Keratinocyte (primary cell): ENCODE data around the gene P3H2. TPM values are rescaled to one million over a fixed set of nuclear protein-coding genes. Genes with fewer than 3 reads are reported as not detected.

Source experiments
- DNase-seq: peaks from one replicate; pipeline ENCODE4 v3.0.0-alpha.2; 2011; ENCODE audit warnings: low read depth, missing footprints, low spot score
- FAIRE-seq: peaks from 2 replicates; lab custom pipeline; 2011; peaks lifted over from hg19 to GRCh38; lab: Jason Lieb, UNC
- H2AFZ ChIP-seq: 2 replicates; pipeline ENCODE4 v1.6.0; 2012; ENCODE audit warnings: low read length, control low read depth, inconsistent platforms; ENCODE audit not compliant: control insufficient read depth
- H3K27ac ChIP-seq: 2 replicates; pipeline ENCODE4 v1.5.1; 2011; ENCODE audit warnings: low read length; ENCODE audit not compliant: control insufficient read depth, insufficient read depth
- H3K27me3 ChIP-seq: 3 replicates; pipeline ENCODE4 v1.6.0; 2011; ENCODE audit warnings: low read length; ENCODE audit not compliant: control insufficient read depth, insufficient read depth; ENCODE audit errors: extremely low read depth
- H3K36me3 ChIP-seq, 2 experiments: 2 replicates in 1 of 2; 3 replicates in 1 of 2; pipeline ENCODE4 v1.5.1; 2011; ENCODE audit warnings: low read length in 2 of 2, mild to moderate bottlenecking in 1 of 2; ENCODE audit not compliant: control insufficient read depth in 2 of 2, insufficient read depth in 2 of 2; ENCODE audit errors: extremely low read depth in 1 of 2
- H3K4me1 ChIP-seq: 3 replicates; pipeline ENCODE4 v1.5.1; 2011; ENCODE audit warnings: low read length; ENCODE audit not compliant: control insufficient read depth, insufficient read depth; ENCODE audit errors: extremely low read depth
- H3K4me2 ChIP-seq: 3 replicates; pipeline ENCODE4 v1.6.0; 2011; ENCODE audit warnings: low read depth, low read length; ENCODE audit not compliant: control insufficient read depth, insufficient read depth; ENCODE audit errors: extremely low read depth
- H3K4me3 ChIP-seq, 3 experiments: fragments of 200-600 bp in 1 of 3; sonication (generic) in 1 of 3; 2 replicates in 2 of 3; 3 replicates in 1 of 3; pipeline ENCODE4 v1.5.1; 2011 to 2016; ENCODE audit warnings: low read length in 3 of 3, mild to moderate bottlenecking in 3 of 3, control low read depth in 2 of 3, inconsistent platforms in 1 of 3, low read depth in 1 of 3, mixed read lengths in 1 of 3, mixed run types in 1 of 3, moderate library complexity in 1 of 3; ENCODE audit not compliant: control insufficient read depth in 2 of 3, insufficient read depth in 2 of 3; ENCODE audit errors: extremely low read depth in 1 of 3
- H3K79me2 ChIP-seq: 2 replicates; pipeline ENCODE4 v1.6.0; 2012; ENCODE audit warnings: low read length; ENCODE audit not compliant: control insufficient read depth, insufficient read depth
- H3K9ac ChIP-seq: 3 replicates; pipeline ENCODE4 v1.6.0; 2011; ENCODE audit warnings: low read length; ENCODE audit not compliant: control insufficient read depth, insufficient read depth; ENCODE audit errors: extremely low read depth
- H3K9me1 ChIP-seq: 3 replicates; pipeline ENCODE4 v1.6.0; 2011; ENCODE audit warnings: low read length; ENCODE audit not compliant: control insufficient read depth, insufficient read depth; ENCODE audit errors: extremely low read depth
- H3K9me3 ChIP-seq: 2 replicates; pipeline ENCODE4 v1.5.1; 2012; ENCODE audit warnings: low read depth, low read length; ENCODE audit not compliant: control insufficient read depth
- H4K20me1 ChIP-seq: 3 replicates; pipeline ENCODE4 v1.6.0; 2011; ENCODE audit warnings: low read length; ENCODE audit not compliant: control insufficient read depth, insufficient read depth; ENCODE audit errors: extremely low read depth
- CTCF ChIP-seq, 3 experiments: IDR thresholded peaks in 1 of 3; conservative IDR thresholded peaks in 1 of 3; optimal IDR thresholded peaks in 1 of 3; 2 replicates in 2 of 3; 3 replicates in 1 of 3; pipeline versions ENCODE3 to v1.5.1; 2011; ENCODE audit warnings: low read length in 3 of 3, mild to moderate bottlenecking in 3 of 3, moderate library complexity in 2 of 3, control low read depth in 1 of 3, inconsistent platforms in 1 of 3; ENCODE audit not compliant: insufficient read depth in 2 of 3; ENCODE audit errors: extremely low read depth in 1 of 3
- EZH2 ChIP-seq: IDR thresholded peaks from one replicate; pipeline ENCODE4 v1.6.1; 2012; ENCODE audit warnings: inconsistent platforms, mild to moderate bottlenecking, low read length, moderate library complexity
- dilution Hi-C: fragments of 300-500 bp; cut with MboI; formaldehyde crosslinking; loops from one replicate; pipeline ENCODE4 v1.7.0; 2020; ENCODE audit warnings: low sequenced_read_pairs; ENCODE audit not compliant: extremely low pct_ligation_motif_present
- polyA plus RNA-seq, 5 experiments: library from polyadenylated mRNA; depleted of rRNA in 3 of 5; stranded (reverse) in 3 of 5; stranded (forward) in 1 of 5; unstranded in 1 of 5; fragments of >200 nt; gene quantifications; 1 replicate in 1 of 5; 2 replicates in 3 of 5; 3 replicates in 1 of 5; pipeline versions ENCODE4 v1.2.1 to v1.2.3, GENCODE V29; 2011 to 2012; ENCODE audit warnings: missing spikeins in 2 of 5, low read depth in 1 of 5, low replicate concordance in 1 of 5

The P3H2 gene
- polyA plus RNA-seq, 1 donor (not counting 4 experiments of a cell fraction or from before 2014, with no cell fraction given), result 115 TPM

DNA sequence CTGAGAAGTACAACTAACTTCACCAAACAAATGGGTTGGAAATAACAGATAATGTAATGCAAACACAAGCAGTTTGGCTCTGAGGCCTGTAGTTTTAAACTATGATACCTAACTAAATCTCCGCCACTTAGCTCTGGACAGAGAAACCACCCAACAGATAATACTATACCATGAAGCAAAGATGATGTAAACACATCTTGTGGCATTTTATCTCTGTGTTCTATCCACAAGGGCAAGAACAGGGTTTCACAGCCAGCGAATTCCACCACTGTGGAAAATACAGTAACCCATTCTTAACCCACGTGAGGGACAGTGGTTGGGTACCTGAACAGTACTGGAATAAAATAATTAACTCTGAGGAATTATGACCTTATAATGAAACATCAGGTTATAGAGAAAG is 93.6 kb downstream of the P3H2 start:
- Histone ChIP-seq H3K9me1 (no peaks in the 10 kb centered on the region), H3K79me2 (peaks cover 22% of the 10 kb centered on the region), H3K9me3 (no peaks in the 10 kb centered on the region), H3K36me3 (no peaks in the 10 kb centered on the region), H3K9ac (no peak overlapping the region), H3K27ac (peak overlapping the region; percentile 84), H3K4me1 (peaks cover 32% of the 10 kb centered on the region), H3K27me3 (no peaks in the 10 kb centered on the region), H3K4me3 (peak overlapping the region in 1 of 3 experiments; percentile 51), H2AFZ (peak overlapping the region; percentile 84), H4K20me1 (no peaks in the 10 kb centered on the region), H3K4me2 (peak overlapping the region; percentile 84)
- TF ChIP-seq EZH2, result no peak
- no peak for TF ChIP-seq CTCF (optimal IDR thresholded peaks at IDR 0.05 in 1 of 3, IDR thresholded peaks at IDR 0.05 in 1 of 3, conservative IDR thresholded peaks at IDR 0.05 in 1 of 3; ENCODE audit: extremely low read depth in 1 of 3, insufficient read depth in 2 of 3, low read length in 3 of 3)
- DNase-seq (no peak), FAIRE-seq (no peak)
- dilution Hi-C loops, result no loop called here

- DNase-seq, result peak; percentile 54
- peaks cover 34% of the 10 kb centered on the region for H3K4me1 ChIP-seq
- peak; percentile 94 for FAIRE-seq
- peak overlapping the region in 2 of 3 experiments; percentile 49 to 51 for H3K4me3 ChIP-seq
- H3K9me1 ChIP-seq, result no peaks in the 10 kb centered on the region
- peak overlapping the region; percentile 84 for H3K27ac ChIP-seq
- H3K27me3 ChIP-seq, result no peaks in the 10 kb centered on the region
- H4K20me1 ChIP-seq, result no peaks in the 10 kb centered on the region
- peaks cover 21% of the 10 kb centered on the region for H3K79me2 ChIP-seq
- dilution Hi-C loops, result no loop called here
- no peak for TF ChIP-seq CTCF (optimal IDR thresholded peaks at IDR 0.05 in 1 of 3, IDR thresholded peaks at IDR 0.05 in 1 of 3, conservative IDR thresholded peaks at IDR 0.05 in 1 of 3; ENCODE audit: extremely low read depth in 1 of 3, insufficient read depth in 2 of 3, low read length in 3 of 3)
- TF ChIP-seq EZH2, result no peak
- peak overlapping the region; percentile 84 for H3K4me2 ChIP-seq
- H3K9ac ChIP-seq, result peak overlapping the region; percentile 56
- peak overlapping the region; percentile 84 for H2AFZ ChIP-seq
- H3K9me3 ChIP-seq, result no peaks in the 10 kb centered on the region
- H3K36me3 ChIP-seq, result no peaks in the 10 kb centered on the region
Measured at GRCh38 chr3:190026154-190026553, 94.5 kb downstream of the P3H2 start.
